Measurements from ENCODE around the gene BUD23. TPM values are rescaled to one million over a fixed set of nuclear protein-coding genes. Genes with fewer than 3 reads are reported as not detected.
A peak's percentile ranks its signal among the peaks of the same experiment; 100 is the strongest.

Gene BUD23
- total and polyA plus RNA-seq, 9 of the 15 experiments (the other 6 are each of a cell fraction or from before 2014, with no cell fraction given) = 79.5 to 270 (median 150) TPM

- TF ChIP-seq PKNOX1 (IDR thresholded peaks at IDR 0.05) = peak; percentile 25; the same call in 1 of the 2 replicates
- no peak for TF ChIP-seq ZNF431 (CRISPR knock-in tag; IDR thresholded peaks at IDR 0.05)
- TF ChIP-seq ATF2 (CRISPR knock-in tag; IDR thresholded peaks at IDR 0.05) = no peak
- TF ChIP-seq TFAM (CRISPR knock-in tag; conservative IDR thresholded peaks at IDR 0.05) = no peak
- no peak for TF ChIP-seq TCF15 (CRISPR knock-in tag; IDR thresholded peaks at IDR 0.05)
- no peak for TF ChIP-seq ZNF79 (CRISPR knock-in tag; IDR thresholded peaks at IDR 0.05; ENCODE audit: low read depth)
- TF ChIP-seq ZEB2 (IDR thresholded peaks at IDR 0.05) = no peak
- TF ChIP-seq HBP1 (CRISPR knock-in tag; IDR thresholded peaks at IDR 0.05) = no peak
- TF ChIP-seq ZNF282 (CRISPR knock-in tag; IDR thresholded peaks at IDR 0.05) = no peak
- TF ChIP-seq LARP7 (IDR thresholded peaks at IDR 0.05) = no peak; the same call in 1 of the 2 replicates
- TF ChIP-seq ZNF778 (CRISPR knock-in tag; IDR thresholded peaks at IDR 0.05) = no peak
- TF ChIP-seq TCFL5 (CRISPR knock-in tag; conservative IDR thresholded peaks at IDR 0.05) = no peak
- TF ChIP-seq YY1 (IDR thresholded peaks at IDR 0.05; ENCODE audit: borderline replicate concordance in 1 of 3, control insufficient read depth in 1 of 3, extremely low read depth in 1 of 3, insufficient read depth in 3 of 3, insufficient read length in 1 of 3, insufficient replicate concordance in 2 of 3, low read depth in 1 of 3, low read length in 2 of 3) = peak in 2 of 3 experiments; percentile 37 to 66
- TF ChIP-seq CEBPZ (IDR thresholded peaks at IDR 0.05; ENCODE audit: borderline replicate concordance, low read depth, low read length) = no peak
- TF ChIP-seq MBD2 (IDR thresholded peaks at IDR 0.05; ENCODE audit: borderline replicate concordance, low read depth) = no peak
- TF ChIP-seq RBM22 (IDR thresholded peaks at IDR 0.05; ENCODE audit: low read depth, low read length, poor library complexity, severe bottlenecking) = no peak
- TF ChIP-seq MIER1 (IDR thresholded peaks at IDR 0.05; ENCODE audit: low read depth) = no peak
- TF ChIP-seq CBX8 (IDR thresholded peaks at IDR 0.05; ENCODE audit: borderline replicate concordance, extremely low read depth, low read depth, low read length, poor library complexity, severe bottlenecking) = no peak
- peak; percentile 31; the same call in 1 of the 2 replicates for TF ChIP-seq HLTF (IDR thresholded peaks at IDR 0.05)
- peak; percentile 11; the same call in 1 of the 2 replicates for TF ChIP-seq SUPT5H (IDR thresholded peaks at IDR 0.05)
- no peak for TF ChIP-seq C11orf30 (IDR thresholded peaks at IDR 0.05; ENCODE audit: low read depth)
These were observed 18.1 kb downstream of the BUD23 start (continued) for GRCh38 chr7:73701357-73701995.
